22Rv1 (cell line): ENCODE measurements around the gene TCEANC.

Experiments used
- H3K27ac ChIP-seq: fragments of 450-650 bp; 2 replicates; pipeline ENCODE4 v1.5.1; 2017
- ZFX ChIP-seq: fragments of 450-650 bp; IDR thresholded peaks from 2 replicates; pipeline ENCODE4 v1.6.1; 2017; ENCODE audit warnings: antibody characterized with exemption, borderline replicate concordance
- TF ChIP-seq, protein P1 (sequence below): fragments of 450-650 bp; IDR thresholded peaks from 2 replicates; pipeline ENCODE4 v1.5.1; 2017; ENCODE audit warnings: mild to moderate bottlenecking

The TCEANC gene

DNA sequence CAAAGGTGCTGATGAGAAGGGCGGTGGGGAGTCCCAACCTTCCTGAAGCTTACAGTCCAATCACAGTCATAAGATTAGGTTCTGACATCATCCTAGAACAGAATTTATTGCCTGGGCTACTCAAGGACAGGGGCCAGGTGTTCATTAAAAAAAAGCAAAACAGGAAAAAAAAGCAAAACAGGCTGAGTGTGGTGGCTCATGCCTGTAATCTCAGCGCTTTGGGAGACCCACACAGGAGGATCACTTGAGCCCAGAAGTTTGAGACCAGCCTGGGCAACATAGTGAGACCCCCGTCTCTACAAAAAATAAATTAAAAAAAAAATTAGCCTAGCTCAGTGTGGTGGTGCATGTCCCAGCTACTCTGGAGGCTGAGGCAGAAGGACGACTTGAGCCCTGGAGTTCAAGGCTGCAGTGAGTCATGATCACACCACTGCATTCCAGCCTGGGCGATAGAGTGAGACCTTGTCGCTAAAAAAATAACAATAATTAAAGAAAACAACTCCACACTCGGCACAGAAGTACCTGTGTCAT is 39.0 kb downstream of the TCEANC start:
- H3K27ac ChIP-seq, result no peak overlapping the region
- TF ChIP-seq ZFX, result no peak
- TF ChIP-seq, protein P1, sequence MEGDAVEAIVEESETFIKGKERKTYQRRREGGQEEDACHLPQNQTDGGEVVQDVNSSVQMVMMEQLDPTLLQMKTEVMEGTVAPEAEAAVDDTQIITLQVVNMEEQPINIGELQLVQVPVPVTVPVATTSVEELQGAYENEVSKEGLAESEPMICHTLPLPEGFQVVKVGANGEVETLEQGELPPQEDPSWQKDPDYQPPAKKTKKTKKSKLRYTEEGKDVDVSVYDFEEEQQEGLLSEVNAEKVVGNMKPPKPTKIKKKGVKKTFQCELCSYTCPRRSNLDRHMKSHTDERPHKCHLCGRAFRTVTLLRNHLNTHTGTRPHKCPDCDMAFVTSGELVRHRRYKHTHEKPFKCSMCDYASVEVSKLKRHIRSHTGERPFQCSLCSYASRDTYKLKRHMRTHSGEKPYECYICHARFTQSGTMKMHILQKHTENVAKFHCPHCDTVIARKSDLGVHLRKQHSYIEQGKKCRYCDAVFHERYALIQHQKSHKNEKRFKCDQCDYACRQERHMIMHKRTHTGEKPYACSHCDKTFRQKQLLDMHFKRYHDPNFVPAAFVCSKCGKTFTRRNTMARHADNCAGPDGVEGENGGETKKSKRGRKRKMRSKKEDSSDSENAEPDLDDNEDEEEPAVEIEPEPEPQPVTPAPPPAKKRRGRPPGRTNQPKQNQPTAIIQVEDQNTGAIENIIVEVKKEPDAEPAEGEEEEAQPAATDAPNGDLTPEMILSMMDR, result no peak

DNA sequence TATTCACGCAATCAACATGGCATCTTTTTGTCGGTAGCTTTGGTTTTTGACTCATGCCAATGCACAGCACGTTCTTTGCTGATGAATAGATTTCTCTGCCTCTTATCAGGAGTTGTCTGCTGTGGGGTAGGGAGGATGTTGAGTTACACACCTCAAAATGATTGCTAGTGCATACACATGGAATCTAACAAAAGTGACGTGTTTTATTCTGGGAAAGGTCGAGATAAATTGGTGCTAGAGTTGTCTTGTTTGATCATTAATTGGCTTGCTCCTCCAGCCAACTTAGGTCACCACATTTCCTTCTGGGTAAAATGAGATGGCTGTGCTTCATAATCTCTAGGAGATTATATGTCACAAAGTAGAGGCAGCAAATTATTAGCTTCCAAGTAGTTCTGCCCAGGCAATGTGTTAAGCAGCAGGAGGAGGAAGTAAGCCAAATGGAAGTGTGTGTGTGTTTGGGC is 39.9 kb downstream of the TCEANC start:
- TF ChIP-seq, protein P1, result no peak
- no peak for TF ChIP-seq ZFX
- no peak overlapping the region for H3K27ac ChIP-seq

DNA sequence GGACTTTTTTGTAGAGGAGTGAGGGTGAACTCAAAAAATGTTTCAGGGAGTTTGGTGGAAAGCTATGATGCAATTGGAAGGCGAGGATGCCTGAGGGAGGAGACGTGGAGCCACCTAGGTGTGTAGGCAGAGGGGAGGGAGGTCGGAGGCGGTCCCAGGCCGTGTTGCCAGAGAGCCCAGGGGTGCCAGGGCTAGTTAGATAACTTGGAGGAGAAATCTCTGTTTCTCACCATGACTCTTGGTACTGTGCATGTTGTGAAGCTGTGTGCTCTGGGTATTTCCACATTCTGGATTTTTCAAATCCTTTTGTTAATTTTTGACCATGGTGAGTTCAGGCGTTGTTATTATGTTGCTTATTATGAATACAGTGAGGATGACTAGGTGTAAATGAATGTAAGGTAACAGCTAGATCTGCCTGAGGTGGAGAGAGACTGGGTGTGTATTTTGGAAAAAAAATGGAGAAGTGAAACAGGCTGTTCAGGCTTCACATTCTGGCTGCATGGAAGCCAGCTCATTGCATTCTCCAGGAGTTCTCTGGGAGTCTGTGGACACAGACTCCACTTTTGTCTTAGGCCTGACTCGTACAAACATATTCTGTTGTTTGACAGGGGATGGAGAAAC is 40.5 kb downstream of the TCEANC start:
- H3K27ac ChIP-seq, result no peak overlapping the region
- TF ChIP-seq ZFX, result no peak
- TF ChIP-seq, protein P1, result no peak

DNA sequence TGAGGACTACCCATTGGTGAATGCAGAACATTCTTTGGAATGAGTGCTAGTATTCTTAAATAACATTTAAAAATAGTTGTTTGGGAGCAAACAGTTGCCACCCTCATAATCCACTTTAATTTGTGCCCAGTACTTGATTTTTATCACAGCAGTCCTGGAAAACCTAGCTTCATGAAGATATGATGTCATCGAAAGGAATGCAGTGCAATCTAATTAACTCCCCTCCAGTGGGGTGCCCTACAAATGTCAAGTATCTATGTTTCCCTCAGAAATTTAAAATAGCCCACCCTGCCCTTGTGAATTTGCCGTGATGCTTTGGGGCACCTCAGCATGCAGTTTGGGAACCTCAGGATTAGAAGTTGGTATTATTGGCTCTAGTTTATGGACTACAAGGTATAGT is 41.4 kb downstream of the TCEANC start:
- no peak overlapping the region for H3K27ac ChIP-seq
- TF ChIP-seq ZFX, result no peak
- TF ChIP-seq, protein P1, result no peak

DNA sequence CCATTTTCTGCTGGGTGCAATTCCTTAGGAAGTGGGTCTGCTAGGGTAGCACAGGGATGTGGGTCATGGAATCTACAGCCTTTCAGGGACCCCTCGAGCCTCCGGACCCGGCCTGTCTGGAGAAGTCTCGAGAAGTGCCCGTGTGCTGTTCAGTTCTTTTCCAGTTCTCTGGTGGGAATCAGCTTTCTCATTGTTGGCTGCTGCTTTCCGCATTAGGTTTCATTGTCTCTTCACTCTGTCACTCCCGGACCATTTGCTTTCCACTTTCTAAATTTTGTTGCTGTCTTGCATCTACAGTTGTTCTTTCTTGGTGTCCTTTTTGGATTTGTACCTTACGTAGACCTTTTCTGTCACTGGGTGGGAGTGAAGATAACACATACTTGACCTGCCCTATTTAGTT is 42.0 kb downstream of the TCEANC start:
- no peak overlapping the region for H3K27ac ChIP-seq
- no peak for TF ChIP-seq ZFX
- TF ChIP-seq, protein P1, result no peak

DNA sequence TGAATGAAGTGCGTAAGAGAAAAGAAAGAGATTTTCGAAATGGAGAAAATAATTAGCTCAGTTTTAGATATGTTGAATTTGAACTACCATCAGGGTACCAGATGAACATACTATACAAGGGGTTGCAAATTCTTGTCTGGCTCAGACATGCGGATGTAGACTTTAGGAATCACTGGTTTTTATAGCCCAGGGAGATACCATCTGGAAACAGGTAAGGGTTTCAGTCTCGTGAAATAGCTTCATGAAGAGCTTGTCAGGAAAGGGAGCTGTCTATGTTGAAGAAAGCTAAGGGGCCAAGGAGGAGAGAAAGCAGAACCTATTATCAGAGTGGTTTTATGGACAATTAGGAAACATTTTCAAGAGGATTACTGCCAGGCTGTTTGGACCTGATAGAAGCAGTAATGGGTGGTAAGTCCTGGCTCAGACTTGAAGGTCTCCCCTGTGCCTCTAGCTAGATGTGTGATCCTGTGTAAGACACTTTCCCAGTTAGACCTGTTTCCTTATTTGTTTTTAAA is 42.7 kb downstream of the TCEANC start:
- TF ChIP-seq, protein P1, result no peak
- TF ChIP-seq ZFX, result no peak
- H3K27ac ChIP-seq, result no peak overlapping the region

DNA sequence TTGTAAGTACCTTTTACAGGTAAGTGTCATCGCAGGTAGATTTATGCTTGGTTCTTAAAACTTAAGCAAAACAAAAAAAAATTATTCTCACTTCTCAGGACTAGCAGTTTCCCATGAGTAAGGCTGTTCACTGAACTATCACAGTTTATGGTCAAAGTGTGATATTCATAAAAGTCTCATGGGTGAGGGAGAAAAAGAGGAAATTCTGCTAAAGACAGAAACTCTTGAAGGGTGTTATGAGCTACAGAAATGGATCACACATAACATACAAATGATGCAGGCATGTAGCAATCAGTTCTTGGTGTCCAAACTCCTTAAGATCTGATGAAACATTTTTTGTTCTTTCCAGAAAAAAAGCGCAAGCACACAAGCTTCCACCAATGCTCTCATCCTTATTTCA is 44.5 kb downstream of the TCEANC start:
- H3K27ac ChIP-seq, result no peak overlapping the region
- TF ChIP-seq, protein P1, result no peak
- TF ChIP-seq ZFX, result no peak
